Superior temporal gyrus (tissue), 1 donor: ENCODE results near the gene PSME1.

Experiments
- DNase-seq: peaks from one replicate; pipeline ENCODE4 v3.0.0-alpha.2; 2016; ENCODE audit errors: extremely low spot score

Gene PSME1

GRCh38 chr14:24135834-24136683 is at the start of gene PSME1:
Gene PSME1 (plus strand): TSS chr14:24136194. CDS start chr14:24136263, 69 bp downstream.
- peak; percentile 86 for DNase-seq

GRCh38 chr14:24087004-24087403 is 49.0 kb upstream of the PSME1 start:
- DNase-seq: no peak

GRCh38 chr14:24088095-24088494 is 47.9 kb upstream of the PSME1 start:
- no peak for DNase-seq

DNA sequence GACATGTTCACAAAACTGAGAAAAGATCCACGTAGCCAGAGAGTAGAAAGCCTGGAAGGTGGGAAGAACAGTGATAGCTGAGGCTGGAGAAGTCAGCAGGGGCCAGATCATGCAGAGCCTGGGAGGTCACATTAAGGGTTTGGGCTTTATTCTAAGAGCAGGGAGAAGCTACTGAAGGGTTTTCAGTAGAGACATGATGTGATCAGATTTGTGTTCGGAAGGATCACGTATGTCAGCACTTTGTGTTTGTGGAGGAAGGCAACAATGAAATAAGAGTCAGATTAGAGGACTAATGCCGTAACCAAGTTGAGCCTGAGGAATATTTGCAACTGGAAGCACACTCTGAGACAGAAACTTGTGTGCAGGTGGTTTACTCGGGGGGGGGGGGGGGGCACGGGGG is 46.1 kb upstream of the PSME1 start:
- no peak for DNase-seq

DNA sequence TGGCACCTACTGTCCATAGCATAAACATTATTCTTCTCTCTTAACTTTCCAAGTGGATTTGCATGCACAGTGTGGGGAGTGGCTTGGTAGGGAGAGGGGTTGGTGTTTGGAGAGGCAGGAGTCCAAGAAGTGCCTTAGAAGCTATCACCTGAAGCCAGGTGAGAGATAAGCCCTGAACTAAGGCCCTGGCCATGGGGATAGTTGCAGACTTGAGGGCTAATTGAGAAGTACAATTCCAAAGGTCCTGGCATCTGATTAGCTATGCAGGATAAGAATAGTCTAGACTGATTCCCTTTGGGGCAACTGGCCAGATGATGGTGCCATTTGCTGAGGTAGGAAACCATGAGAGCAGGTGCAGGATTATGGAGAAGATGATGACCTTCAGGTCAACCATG is 43.9 kb upstream of the PSME1 start:
- no peak for DNase-seq

DNA sequence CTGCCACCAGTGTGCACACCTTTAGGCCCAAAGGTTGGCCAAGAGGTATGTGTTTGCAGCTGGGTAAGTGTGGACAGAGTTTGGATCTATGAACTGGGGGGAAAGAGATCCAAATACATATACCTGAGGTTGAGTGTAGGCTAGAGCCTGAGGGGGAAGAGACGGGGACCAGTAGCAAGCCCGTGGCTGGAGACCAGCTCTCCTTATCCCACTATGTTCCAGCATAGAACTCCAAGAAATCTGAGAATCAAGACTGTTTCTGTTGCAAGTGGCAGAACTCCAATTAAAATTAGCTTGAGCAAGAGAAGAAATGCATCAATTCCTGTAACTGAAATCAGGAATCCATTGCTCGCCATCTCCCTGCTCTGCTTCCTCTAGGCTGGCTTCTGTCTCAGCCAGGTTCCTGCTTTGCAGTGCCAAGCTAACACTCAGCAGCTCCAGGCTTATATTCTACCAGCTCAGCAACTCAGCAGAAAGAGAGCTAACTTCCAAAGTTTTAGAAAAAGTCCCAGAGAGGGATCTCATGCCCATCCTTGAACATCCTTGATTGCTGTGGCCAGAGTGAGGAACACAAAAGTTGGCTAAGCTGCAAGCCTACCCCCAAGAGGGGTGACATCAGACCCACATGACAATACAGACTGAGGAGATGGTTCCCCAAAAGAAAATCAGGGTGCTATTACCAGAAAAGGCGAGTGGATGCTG is 43.3 kb upstream of the PSME1 start:
- DNase-seq: no peak

- DNase-seq: no peak
Measured at GRCh38 chr14:24093207-24093900, 42.6 kb upstream of the PSME1 start.

- no peak for DNase-seq
Measured at GRCh38 chr14:24093901-24094840, 41.8 kb upstream of the PSME1 start, which contains the start of gene PCK2. Gene PCK2 (plus strand): TSS chr14:24094311. CDS start chr14:24094406, 95 bp downstream.

DNA sequence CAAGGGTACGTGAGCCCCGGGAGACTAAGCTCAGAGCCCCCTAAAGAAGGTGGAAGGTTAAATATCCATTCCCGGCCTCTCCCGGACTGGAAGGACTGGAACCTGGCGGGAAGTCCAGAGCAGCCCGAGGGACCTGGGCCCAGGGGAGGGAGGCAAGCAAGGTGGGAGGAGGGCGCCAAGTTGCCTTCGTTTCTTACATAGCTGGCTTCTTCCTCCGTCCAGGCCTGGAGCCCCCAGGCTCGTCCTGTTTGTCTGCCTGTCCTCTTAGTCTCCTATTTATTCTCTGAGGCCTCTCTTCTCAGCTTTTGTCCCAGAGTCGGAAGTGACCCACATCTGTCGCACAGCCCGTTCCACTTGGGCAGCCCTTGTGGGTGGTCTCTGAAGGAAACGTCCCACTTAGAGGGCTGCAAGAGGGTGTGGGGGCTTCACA is 41.1 kb upstream of the PSME1 start:
- DNase-seq: no peak

- no peak for DNase-seq
Measured at GRCh38 chr14:24095271-24096068, 40.5 kb upstream of the PSME1 start.

- DNase-seq: no peak
Measured at GRCh38 chr14:24096545-24097181, 39.3 kb upstream of the PSME1 start.

DNA sequence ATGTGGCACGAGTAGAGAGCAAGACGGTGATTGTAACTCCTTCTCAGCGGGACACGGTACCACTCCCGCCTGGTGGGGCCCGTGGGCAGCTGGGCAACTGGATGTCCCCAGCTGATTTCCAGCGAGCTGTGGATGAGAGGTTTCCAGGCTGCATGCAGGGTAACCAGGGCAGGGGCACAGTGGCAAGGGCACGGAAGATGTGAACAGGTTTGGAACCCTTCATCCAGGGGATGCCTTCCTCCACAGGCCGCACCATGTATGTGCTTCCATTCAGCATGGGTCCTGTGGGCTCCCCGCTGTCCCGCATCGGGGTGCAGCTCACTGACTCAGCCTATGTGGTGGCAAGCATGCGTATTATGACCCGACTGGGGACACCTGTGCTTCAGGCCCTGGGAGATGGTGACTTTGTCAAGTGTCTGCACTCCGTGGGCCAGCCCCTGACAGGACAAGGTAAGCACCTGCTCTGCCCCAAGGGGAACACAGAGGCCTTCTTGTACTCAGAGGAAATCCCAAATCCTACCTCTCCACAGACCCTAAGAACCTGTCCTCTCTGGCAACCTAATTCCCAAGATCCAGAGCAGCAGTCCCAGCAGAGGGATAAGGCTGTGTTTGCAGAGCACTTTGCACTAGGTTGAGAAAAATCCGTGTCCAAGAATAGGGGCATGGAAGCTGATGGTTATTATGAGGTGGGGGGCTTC is 37.6 kb upstream of the PSME1 start:
- no peak for DNase-seq

DNA sequence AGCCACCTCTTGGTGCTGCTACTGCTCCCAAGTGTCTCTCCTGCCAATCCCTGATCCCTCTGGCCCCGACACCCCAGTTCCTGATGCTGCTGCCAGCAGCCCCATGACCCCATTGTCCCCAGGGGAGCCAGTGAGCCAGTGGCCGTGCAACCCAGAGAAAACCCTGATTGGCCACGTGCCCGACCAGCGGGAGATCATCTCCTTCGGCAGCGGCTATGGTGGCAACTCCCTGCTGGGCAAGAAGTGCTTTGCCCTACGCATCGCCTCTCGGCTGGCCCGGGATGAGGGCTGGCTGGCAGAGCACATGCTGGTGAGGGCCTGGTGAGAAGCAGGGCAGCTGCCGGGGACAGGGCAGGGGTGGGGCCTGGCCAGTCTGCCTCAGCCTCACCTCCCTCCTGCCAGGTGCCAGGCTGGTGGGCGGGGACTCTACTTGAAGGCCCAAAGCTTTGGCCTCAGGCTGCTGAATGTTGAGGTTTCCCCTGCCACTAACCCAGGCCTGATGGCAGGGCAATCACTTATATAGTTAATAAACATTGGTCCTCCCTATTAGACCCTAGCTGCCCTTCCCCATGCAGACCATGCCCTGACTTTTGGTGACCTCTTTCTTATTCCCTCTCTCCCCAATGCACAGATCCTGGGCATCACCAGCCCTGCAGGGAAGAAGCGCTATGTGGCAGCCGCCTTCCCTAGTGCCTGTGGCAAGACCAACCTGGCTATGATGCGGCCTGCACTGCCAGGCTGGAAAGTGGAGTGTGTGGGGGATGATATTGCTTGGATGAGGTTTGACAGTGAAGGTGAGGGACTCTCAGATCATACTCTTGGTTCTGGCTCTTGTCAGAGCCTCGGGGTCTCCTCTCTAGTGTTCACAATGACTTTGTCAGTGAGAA is 36.8 kb upstream of the PSME1 start:
- DNase-seq: no peak

DNA sequence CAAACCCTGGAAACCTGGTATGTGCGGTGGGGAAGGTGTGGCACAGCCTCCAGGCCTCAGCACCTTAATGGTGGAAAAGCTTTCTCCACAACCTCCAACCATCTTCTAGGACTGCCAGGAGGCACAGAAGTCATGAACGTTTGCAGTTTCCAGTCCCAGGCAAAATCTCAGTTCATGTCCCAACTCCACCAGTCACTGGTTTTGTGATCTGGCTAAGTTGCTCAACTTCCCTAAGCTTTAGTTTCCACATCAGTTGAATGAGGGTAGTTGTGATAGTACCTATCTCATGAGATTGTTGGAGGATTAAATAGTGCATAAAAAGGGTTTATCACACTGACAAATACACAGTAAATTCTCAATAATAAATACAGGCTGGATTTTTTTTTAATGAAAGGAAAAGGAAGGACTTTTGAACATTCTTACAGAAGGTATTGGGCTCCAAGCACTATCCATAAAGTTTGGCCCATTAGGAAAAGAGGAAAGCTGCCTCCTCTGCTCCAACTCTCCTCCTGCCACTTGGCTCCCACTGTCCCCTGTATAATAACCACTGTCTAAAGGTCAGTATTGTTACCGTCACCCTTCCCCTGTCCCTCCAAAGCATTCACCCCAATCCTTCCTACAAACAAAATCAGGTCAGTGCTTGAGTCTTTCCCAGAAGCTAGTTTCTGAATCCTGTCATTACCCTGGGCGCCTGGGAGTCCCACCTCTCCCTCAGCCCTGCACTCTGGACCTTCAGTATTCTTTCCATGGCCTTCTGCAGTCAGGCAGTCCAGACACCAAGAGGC is 35.6 kb upstream of the PSME1 start:
- DNase-seq: no peak

DNA sequence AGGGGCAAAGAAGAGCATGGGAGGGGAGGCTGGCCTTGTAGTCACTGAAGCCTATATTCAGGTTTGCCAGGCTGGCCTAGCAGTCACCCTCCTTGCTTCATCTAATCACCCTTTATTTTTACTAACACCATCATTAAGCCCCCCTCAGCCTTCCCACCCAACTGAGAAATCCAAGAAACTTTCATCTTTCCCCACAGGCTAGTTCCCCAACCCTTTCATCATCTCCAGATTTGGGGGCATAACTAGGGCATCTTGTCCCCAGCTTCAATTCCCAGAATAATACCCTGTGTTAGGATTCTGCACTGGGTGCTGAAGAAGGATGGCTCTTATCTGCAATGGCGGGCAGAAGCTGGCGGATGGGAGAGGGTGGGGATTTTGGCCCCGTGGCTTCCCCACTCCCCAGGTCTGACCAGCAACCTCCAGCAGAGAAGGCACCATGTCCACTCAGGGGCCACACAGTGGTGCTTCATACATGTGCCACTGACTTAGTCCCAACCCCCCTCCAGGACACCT is 35.0 kb upstream of the PSME1 start:
- no peak for DNase-seq

DNA sequence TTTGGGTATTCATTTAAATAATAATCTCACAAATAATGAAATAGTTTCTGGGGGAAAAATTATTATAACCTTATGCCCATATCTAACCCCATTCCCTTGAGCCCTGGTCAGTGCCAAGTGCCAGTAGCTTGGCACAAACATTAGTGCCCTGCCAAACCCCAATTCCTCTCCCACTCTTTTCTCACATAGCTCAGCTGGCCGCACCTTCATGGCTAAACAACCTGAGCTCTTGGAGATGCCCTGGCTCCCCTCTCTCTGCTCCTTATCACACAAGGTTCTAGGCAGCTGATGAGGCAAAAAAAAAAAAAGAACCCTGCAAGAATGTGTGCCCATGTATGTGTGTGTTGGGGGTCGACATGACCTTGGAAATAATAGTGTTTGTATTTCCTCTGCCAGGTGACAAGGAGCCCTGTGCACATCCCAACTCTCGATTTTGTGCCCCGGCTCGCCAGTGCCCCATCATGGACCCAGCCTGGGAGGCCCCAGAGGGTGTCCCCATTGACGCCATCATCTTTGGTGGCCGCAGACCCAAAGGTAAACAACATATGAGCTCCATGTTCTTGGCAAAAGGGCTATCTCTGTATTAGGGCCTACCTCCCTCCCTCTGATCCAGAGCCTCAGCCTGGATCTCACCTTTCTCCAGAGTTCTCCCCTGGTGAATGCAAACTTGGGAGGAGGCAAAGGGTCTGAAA is 33.5 kb upstream of the PSME1 start:
- no peak for DNase-seq

DNA sequence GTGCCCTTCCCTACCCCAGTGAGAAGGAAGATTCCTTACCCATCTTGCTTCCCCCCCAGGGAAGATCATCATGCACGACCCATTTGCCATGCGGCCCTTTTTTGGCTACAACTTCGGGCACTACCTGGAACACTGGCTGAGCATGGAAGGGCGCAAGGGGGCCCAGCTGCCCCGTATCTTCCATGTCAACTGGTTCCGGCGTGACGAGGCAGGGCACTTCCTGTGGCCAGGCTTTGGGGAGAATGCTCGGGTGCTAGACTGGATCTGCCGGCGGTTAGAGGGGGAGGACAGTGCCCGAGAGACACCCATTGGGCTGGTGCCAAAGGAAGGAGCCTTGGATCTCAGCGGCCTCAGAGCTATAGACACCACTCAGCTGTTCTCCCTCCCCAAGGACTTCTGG is 32.5 kb upstream of the PSME1 start:
- DNase-seq: no peak
